Transverse colon (tissue), 4 donors: ENCODE results near the gene OPTC.

ENCODE experiments used
- EP300 ChIP-seq: sonication (generic); formaldehyde crosslinking; IDR thresholded peaks from one replicate; pipeline ENCODE4 v1.6.1; 2017; ENCODE audit warnings: antibody characterized with exemption, low read depth
- POLR2A ChIP-seq: fragments of 450-650 bp; IDR thresholded peaks from one replicate; pipeline ENCODE4 v1.6.1; 2016; ENCODE audit warnings: antibody characterized with exemption, mild to moderate bottlenecking, moderate library complexity
- POLR2AphosphoS5 ChIP-seq, 3 donors: sonication (generic); formaldehyde crosslinking; IDR thresholded peaks; one replicate each; pipeline ENCODE4 v1.6.1; 2016; ENCODE audit warnings: antibody characterized with exemption in 3 of 3
- TF ChIP-seq, protein P1 (sequence below), 5 experiments: fragments of 200-600 bp in 3 of 5; fragments of 450-650 bp in 2 of 5; sonication (generic) in 3 of 5; IDR thresholded peaks; 1 replicate in 2 of 5; 2 replicates in 3 of 5; pipeline ENCODE4 v1.5.1; 2016 to 2017; ENCODE audit warnings: antibody characterized with exemption in 5 of 5, inconsistent platforms in 3 of 5, mild to moderate bottlenecking in 2 of 5, moderate library complexity in 1 of 5

DNA sequence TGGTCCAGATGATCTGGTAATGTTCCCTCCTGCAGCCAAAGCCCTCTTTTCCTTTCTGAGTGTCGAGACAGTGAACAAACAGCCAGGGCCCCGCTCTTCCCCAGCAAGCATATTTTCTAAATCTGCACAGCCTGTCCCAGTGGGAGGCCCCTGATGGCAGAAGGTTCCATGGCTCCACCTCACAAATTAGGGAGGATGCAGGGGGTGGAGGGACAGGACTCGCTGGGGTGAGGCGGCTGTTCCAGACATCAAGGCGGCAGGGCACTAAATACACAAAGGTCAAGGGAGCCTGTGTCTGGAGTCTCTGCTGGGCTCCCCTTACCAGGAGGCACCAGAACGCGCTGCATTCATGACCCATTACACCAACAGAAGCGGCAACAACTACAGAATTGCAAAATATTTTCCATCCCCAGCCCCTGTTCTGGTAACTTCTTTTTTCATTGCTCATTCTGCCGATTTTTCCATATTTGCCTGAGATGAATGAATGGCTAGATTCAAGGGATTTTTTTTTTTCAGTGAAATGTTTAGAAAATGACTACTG lies 45.4 kb upstream of the OPTC start:
- TF ChIP-seq, protein P1, sequence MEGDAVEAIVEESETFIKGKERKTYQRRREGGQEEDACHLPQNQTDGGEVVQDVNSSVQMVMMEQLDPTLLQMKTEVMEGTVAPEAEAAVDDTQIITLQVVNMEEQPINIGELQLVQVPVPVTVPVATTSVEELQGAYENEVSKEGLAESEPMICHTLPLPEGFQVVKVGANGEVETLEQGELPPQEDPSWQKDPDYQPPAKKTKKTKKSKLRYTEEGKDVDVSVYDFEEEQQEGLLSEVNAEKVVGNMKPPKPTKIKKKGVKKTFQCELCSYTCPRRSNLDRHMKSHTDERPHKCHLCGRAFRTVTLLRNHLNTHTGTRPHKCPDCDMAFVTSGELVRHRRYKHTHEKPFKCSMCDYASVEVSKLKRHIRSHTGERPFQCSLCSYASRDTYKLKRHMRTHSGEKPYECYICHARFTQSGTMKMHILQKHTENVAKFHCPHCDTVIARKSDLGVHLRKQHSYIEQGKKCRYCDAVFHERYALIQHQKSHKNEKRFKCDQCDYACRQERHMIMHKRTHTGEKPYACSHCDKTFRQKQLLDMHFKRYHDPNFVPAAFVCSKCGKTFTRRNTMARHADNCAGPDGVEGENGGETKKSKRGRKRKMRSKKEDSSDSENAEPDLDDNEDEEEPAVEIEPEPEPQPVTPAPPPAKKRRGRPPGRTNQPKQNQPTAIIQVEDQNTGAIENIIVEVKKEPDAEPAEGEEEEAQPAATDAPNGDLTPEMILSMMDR (IDR thresholded peaks at IDR 0.05): no peak
- TF ChIP-seq POLR2A (no peak), POLR2AphosphoS5 (IDR thresholded peaks at IDR 0.05) (peak in 2 of 3 donors; percentile 15 to 47), EP300 (no peak)
